ENCODE data around the gene SRPX2.
"Not testable (repeated sequence)": the region's sequence is repeated elsewhere in the genome, so short reads cannot be mapped to it uniquely, and the experiment has no call there.

The SRPX2 gene

GRCh38 chrX:100720301-100720700 is 76.3 kb downstream of the SRPX2 start:
- no peak for TF ChIP-seq CTCF (IDR thresholded peaks at IDR 0.05; ENCODE audit: extremely low read depth, missing control alignments)
- DNase-seq (ENCODE audit: low spot score), result no peak

- no peak for DNase-seq (ENCODE audit: low spot score)
- TF ChIP-seq CTCF (IDR thresholded peaks at IDR 0.05; ENCODE audit: extremely low read depth, missing control alignments), result no peak
Measured at GRCh38 chrX:100721328-100721727, 77.3 kb downstream of the SRPX2 start.

GRCh38 chrX:100724006-100724405 is 80.0 kb downstream of the SRPX2 start:
- not testable (repeated sequence) for DNase-seq (ENCODE audit: low spot score)

All from GM20000 (cell line).